Renal pelvis (tissue), 12 donors: ENCODE measurements around the gene PLA2G4C. TPM values are rescaled to one million over a fixed set of nuclear protein-coding genes. Genes with fewer than 3 reads are reported as not detected.

ENCODE experiments used
- DNase-seq: peaks from one replicate; pipeline ENCODE4 v3.0.0-alpha.2; 2013
- long read RNA-seq, 16 experiments: transcript quantifications; one replicate each; lab custom pipeline, GENCODE V29; 2026
- polyA plus RNA-seq, 3 donors: library from polyadenylated mRNA; unstranded; fragments of 120-200 nt; gene quantifications; one replicate each; pipeline ENCODE4 v1.2.1, GENCODE V29; 2013; ENCODE audit not compliant: insufficient read length in 3 of 3

Gene PLA2G4C, protein sequence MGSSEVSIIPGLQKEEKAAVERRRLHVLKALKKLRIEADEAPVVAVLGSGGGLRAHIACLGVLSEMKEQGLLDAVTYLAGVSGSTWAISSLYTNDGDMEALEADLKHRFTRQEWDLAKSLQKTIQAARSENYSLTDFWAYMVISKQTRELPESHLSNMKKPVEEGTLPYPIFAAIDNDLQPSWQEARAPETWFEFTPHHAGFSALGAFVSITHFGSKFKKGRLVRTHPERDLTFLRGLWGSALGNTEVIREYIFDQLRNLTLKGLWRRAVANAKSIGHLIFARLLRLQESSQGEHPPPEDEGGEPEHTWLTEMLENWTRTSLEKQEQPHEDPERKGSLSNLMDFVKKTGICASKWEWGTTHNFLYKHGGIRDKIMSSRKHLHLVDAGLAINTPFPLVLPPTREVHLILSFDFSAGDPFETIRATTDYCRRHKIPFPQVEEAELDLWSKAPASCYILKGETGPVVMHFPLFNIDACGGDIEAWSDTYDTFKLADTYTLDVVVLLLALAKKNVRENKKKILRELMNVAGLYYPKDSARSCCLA
- 10 to 100 TPM in 1 of 3 donors, 1 to 10 TPM in 2; 5.7 to 12.5 (median 9.9) TPM for polyA plus RNA-seq
- long read RNA-seq, donor 1 = 0 reads
- long read RNA-seq, donor 2, partial matches to known transcripts = 0 of 2 reads
- long read RNA-seq, donor 2, other reads (novel, unspliced or antisense) = 0 of 2 reads
- long read RNA-seq, donor 3 = 0 reads
- long read RNA-seq, donor 4 = 0 reads
- long read RNA-seq, donor 5 = 0 reads
- long read RNA-seq, donor 6 = 0 reads
- long read RNA-seq, donor 7 = 0 reads
- long read RNA-seq, donor 8 = 0 reads
- long read RNA-seq, donor 9, partial matches to known transcripts = 0 of 2 reads
- long read RNA-seq, donor 9, other reads (novel, unspliced or antisense) = 0 of 2 reads
- long read RNA-seq, donor 10 = 0 reads
- long read RNA-seq, donor 11, partial matches to known transcripts = 0 of 1 reads
- long read RNA-seq, donor 11, other reads (novel, unspliced or antisense) = 0 of 1 reads
- long read RNA-seq, donor 12 = 0 reads
- long read RNA-seq, donor 13 = 0 reads
- long read RNA-seq, donor 14 = 0 reads
- long read RNA-seq, donor 15 = 0 reads
- long read RNA-seq, donor 16 = 0 reads

DNA sequence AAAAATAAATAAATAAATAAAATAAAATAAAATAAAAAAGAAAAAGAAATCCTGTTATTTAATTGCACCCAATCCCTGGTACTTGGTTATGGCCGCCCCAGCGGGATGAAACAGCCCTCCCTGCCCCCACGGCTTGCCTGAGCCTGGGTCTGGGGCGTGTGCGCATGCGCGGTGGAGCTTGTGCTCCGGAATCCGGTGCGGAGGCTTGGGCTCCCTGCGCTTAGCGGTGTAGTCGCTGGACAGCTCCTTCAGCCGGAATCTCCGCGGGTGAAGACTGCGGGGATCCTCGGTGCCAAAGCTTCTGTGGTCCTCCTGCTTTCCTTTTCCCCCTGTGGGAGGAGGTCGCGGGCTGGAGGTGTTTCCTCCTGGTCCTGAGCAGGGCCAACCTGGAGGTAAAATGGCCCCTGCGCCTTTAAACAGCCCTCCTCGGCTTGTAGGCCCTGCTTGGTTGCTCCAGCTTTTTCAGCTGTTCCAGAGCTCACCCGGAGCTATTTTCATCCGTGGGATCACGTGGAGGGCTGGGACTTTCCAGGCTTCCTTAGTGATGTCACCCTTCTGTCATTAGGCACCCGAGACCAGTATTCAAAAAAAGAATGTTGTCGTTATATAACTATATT, at the start of gene PLA2G4C:
Gene PLA2G4C (minus strand): TSS at position 468 of the 617 bp plus-strand sequence. CDS start 4,288 bp downstream, outside the sequence.
- DNase-seq = peak; percentile 86

DNA sequence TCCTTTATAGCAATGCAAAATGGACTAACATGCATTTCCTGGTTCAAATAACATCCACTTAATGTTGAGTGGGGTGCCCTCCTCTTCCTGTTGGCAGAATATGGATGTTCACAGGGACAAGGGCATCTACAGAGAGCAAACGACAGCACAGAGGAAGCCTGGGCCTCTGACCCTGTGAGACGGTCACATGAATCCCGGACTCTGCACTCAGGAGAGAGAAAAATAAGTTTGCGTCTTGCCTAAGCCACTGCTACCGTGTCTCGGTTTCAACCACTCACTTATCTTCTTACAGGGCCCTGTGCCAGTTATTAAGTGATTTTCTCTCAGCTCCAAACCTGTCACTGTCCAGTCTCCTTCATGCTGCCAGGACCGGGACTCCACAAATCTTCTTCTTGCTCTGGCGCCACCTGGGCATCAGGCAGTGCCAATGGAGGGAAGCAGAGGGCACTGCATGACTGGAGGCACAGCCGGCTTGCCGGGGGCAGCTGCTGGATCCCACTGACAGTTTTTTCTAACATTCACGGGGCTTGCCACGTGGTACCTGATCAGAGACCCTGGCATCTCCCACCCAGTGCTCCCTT, 47.7 kb upstream of the PLA2G4C start:
- DNase-seq = no peak

DNA sequence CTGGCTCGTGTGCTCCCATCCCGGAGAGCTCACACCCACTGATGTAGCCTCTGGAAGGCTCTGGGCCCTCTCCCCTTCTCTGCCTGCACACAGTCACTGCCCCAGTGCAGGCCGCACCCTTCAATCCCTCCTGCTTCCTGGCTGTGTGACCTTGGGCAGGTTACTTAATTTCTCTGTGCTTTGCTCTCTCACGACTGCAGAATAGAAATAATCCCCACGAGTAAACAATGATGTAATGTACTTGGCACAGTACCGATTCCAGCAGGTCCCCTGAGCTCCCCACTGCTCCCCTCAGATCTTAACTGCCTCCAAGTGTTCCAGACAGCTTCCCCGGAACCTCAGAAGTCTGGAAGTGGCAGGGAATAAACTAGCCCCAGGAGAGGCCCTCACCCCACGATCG, 43.4 kb upstream of the PLA2G4C start:
- no peak for DNase-seq

DNA sequence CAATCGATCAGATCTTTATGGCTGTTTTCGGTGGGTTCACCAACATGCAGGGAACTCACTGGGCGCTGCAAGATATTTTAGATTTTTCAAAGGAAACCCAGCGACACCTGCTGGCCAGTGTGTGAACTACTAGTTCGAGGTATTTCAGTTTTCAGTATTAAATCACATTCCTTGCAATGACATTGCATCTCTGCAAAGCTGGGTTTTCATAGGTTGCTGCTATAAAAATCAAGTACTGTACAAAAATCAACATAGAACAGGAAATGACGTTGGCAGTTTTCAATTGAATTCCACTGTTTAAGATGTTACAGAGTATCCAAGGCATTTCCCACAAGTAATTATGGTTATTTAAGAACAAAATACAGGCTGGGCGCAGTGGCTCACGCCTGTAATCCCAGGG, 41.9 kb upstream of the PLA2G4C start:
- peak; percentile 49 for DNase-seq

DNA sequence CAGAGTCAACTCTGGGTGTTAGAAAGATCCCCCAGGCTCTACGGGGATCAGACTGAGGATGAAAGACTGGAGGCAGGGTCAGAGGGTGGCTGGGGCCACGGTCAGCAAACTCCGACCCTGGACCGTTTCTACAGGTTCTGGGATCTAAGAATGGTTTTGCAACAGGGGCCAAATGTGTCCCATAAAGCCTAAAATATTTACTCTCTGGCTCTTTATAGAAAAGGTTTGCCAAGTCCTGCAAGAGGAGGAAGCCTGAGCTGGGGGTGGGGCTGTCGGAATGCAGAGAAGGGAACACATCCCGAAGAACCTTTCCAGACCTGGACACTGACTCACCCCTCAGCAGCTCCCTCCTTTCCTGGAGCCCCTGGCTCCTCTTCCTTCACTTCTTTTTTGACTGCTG, 38.8 kb upstream of the PLA2G4C start:
- DNase-seq = no peak

DNA sequence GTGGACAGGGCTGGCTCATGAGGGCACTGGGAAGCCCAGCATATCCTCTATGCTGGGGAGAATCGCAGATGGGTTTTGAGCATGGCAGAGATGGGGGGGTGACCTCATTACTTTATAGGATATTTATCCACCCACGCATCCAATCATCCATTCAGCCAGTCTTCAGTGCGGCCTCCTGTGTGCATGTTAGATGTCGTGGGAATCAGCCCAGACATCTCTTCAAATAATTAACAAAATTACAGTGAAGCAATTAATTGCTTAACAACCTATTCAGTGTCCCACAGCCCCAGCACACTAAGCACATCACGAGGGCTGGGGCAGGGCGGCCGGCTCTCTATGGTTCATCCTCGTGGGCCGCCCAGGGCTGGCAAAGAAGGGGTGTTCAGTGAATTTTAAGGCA, 38.0 kb upstream of the PLA2G4C start:
- no peak for DNase-seq

DNA sequence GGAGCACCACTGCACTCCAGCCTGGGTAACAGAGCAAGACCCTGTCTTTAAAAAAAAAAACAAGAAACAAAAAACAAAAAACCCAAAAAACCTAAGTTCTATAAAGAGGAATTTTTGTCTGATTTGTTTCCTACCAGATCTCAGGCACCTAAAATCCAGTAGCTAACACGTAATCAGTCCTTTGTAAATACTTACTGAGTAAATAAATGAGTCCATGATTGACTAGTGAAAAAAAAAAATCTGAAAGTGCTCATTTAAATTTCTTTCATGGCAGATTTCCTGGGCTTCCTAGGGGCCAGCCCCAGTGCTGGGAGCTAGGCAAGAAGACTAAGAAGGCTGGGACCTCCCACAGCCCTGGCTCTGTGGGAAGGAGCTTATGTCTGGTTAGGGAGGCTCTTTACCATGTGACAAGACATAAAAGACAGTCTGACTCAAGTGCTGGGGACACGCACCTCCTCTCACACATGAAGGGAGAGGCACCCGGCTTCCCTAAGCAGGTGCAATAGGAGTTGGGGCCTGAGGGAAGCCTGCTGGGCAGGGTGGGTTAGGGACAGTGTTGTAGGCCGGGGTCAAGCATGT, 37.1 kb upstream of the PLA2G4C start:
- no peak for DNase-seq

DNA sequence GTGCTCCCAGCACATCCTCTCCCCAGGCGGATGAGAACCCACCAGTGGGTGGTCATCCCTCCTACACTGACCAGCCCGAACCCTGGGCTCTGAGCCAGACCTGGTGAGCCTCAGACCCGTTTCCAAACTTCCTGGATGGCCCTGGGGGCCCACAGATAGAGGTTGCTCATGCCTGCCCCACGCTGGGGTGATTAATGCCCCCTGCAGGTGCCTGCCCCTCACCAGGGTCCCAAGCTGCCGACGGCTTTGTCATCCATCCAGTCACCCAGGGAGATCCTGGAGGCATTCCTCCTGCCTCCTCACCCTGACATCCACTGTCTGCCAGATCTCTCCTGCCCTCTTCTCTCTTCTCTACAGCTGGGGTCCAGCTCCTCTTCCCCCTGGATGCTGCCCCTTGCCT, 28.4 kb upstream of the PLA2G4C start:
- no peak for DNase-seq

DNA sequence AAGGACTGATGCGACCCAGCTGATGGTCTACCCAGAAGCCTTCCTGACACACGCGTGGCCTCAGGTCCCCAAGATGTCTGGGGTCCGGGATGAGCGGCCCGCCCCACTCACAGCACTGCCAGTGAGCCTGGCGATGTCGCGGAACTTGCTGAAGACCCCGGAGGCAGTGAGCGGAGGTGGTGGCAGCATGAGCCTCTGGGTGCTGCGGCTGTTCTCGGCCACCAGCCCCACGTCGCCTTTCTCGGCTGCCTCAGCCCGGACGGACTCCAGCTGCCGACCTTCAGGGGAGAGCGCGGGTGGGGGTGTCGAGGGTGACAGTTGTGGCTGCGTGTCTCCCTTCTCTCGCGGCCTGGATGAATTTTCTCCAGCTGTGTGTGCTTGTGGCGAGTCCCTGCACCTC, 26.8 kb upstream of the PLA2G4C start:
- no peak for DNase-seq

DNA sequence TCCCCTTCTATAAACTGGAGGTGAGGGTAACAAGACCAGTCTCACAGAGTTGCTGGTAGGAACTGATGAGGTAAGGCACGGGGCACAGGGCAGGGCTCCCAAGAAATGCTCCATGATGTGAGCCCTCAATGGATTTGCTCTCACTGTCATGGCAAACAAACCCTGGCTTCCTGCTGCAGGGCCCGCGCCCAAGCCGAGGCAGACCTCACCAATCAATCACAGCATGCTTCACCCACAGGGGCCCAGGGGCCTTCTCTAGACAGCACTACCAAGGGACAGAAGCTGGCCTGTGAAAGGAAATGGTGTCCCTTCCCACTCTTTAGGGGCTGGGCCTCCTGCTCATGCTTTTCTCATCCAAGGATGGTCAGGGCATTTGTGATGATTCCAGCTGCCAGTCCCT, 25.9 kb upstream of the PLA2G4C start:
- DNase-seq = no peak

DNA sequence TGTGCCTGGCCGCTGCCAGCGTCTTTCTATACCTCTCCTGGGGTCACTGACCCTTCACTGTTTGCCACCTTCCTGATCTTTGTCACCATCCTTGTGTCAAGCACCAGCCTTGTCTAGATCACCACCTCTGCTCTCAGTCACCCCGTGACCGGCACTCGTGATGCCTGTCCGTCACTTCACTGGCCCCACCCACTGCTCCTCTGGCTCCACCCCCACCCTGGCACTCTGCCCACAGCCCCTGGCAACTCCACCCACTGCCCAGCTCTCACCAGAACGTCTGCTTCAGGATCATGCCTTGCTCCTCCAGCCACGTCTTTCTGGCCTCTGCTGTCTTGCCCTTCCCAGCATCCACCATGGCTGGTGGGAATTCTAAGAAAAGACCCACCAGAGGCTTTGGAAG, 24.8 kb upstream of the PLA2G4C start:
- no peak for DNase-seq

DNA sequence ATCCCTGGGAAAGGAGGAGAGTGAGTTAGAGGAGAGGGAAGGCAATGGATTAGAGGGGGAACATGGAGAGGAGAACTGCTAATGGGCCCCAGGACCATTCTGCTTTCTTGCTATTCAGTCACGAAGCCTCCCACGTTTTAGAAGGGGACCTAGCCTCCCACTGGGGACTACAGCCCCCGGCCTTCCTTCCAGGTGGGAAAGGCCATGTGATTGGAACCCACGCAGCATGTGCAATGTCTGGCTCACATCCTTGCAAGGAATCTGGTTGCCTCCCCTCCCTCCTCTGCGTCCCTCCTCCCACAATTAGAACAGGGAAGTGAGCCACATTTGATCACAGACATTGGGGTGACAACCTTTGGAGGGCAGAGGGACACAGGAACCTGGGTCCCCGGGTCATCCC, 22.5 kb upstream of the PLA2G4C start:
- DNase-seq = no peak

DNA sequence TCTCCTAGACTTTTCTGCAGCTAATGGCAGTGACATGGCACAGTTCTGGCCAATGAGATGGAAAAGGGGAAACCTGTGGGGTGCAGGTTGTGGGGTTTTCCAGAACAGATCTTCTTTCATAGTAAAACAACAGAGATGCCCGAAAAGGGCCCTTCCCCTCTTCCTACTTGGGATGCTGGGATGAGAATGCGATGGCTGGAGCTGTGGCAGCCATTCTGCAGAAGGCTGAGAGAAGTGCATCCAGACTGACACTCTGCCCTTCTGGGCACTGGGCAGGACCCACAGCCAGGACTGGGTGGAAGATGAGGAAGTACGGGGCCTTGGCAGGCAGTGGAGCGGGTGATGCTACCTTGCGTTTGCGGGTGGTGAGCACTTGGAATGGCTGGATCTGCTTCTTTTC, 16.9 kb upstream of the PLA2G4C start:
- DNase-seq = no peak

DNA sequence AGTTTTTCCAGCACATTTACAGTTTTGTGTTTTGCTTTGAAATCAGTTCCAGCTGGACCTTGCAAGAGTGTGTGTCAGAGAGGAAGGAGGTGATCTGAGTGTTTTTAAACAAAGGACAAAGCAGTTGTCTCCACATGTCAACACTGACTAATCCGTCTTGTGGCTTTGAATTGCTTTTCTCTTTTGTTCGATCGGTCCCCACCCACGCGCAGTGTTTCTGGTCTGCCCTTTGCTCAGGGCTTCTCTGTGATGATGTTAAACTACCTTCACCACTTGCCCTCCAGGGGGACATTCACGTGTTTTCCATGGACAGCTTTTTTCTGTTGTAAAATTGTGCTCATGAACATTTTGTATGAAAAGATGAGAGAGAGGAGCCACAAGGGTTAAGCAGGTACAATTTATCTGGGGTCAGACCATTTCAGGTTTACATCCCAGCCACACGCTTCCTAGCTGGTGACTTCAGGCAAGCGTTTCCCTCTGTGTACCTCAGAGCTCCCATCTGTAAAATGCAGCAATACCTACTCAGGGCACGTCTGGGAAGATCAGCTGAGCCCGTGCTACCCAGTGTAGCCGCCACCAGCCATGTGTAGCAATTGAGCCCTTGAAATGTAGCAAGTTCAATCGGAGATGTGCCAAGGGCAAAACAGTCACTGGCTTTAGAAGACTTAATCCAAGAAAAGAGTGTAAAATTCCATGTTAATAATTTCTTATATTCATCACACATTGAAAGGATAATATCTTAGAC, 13.5 kb upstream of the PLA2G4C start:
- DNase-seq = no peak

DNA sequence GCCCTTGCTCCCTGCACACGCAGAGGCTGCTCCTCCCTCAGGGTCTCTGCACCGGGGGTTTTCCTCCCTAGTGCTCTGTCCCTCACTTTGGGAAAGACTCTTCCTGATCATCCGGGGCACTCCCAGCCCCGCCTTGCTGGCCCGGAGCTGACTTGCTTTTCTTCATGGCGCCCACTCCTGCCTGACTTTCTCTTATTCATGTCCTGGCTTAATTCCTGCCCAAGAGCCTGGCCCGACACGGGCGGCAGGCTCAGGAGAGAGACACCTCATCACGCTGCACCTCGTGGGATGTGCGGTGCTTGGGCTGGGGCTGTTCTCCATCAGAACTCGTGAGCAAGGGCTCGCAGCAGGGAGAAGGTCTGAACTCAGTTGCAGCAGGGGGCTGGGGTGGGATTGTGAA, 11.8 kb upstream of the PLA2G4C start:
- DNase-seq = no peak

DNA sequence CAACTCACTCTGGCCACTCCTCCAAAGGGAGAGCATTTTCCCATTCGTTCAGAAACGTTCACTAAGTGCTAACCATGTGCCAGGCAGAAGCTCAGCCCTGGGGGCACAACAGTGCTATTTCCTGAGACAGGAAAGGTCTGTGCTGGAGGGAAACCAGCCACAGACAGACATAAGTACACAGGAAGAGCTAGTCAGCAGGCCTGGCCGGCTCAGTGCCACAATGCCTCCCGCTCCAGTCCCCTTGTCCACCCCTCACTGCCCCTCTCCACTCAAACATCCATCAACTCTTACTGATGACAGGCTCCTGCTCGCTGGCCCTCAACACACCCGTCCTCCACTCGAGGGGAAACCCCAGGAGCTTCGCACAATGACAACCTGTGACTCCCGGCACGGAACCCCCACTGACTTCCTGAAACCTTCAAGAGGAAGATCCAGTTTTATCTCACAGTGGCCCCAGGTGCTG, 11.3 kb upstream of the PLA2G4C start:
- no peak for DNase-seq

DNA sequence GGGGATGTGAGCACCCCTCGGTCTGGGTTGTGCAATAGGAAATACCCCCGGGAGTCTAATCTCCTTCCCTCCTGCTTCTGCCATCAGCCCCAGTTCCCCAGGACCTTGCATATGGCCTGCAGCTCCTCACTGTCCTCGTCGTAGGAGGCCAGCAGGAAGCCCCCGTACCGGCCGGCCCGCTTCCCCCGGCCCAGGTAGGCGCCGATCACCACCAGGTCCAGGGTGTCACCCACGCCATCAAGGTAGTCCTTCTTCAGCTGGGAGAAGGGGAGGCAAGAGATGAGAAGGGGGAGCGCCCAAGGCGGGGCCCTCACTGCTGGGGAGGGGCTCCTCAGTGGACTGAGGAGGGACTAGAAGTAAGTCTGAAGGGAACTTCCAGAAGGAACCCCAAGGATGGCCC, 10.4 kb upstream of the PLA2G4C start:
- DNase-seq = no peak

DNA sequence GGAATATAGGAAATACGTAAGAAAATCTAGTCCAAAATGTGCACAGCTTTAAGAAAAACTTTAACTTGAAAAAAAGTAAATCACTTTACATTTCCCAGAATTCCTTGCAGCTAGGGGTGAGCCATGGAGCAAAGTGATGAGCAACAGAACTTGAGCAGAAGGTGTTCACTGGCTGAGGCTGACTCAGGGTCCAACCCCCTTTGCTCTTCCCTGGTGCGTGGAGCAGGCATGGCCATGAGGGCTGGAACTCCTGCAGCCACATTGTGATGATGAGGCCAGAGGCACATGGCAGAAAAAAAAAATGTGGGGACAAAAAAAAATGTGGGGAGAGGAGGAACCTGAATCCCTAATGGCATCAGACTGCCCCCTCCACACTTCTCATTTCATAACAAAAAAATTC, 9.9 kb upstream of the PLA2G4C start:
- no peak for DNase-seq

DNA sequence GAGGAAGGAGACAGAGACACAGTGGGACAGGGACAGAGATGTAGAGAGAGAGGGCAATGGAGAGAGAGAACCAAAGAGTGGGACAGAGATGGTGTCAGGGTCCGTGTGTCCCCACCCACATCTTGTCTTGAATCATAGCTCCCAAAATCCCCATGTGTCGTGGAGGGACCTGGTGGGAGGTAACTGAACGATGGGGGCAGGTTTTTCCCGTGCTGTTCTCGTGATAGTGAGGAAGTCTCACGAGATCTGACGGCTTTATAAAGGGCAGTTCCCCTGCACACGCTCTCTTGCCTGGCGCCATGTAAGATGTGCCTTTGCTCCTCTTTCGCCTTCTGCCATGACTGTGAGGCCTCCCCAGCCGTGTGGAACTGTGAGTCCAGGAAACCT, 7.5 kb upstream of the PLA2G4C start:
- no peak for DNase-seq

DNA sequence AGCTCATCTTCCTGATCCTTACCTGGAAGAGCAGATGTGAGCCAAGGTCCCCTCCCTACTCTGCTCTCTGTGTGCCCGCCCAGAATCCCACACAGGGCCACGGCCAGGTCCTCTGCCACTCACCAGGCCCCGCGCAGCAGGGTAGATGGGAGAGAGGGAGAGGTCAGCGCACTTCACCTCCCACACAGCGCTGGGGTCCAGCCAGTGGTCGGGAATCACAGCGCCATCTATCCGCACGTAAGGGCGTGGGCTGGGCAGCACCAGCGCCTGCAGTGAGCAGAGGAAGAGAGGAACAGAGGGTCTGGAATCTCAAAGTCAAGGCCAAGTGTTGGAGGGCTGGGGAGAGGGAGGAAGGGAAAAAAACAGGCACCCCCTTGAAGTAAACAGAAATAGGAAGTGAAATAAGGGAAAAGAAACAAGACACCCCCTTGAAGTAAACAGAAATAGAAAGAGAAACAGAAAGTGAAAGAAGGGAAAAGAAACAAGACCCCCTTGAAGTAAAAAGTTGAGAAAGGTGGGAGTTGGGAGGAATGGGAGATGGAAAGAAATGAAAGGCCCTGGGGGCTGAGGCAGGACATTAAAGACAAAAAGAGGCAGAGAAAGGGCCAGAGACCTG, 7.0 kb upstream of the PLA2G4C start:
- DNase-seq = no peak
